GM18507 (cell line): ENCODE results near the gene NEK7.
"Not testable (repeated sequence)": the region's sequence is repeated elsewhere in the genome, so short reads cannot be mapped to it uniquely, and the experiment has no call there.

ENCODE experiments used
- DNase-seq: peaks from one replicate; pipeline ENCODE4 v3.0.0; 2011; ENCODE audit warnings: low read depth; ENCODE audit not compliant: insufficient read length; ENCODE audit errors: extremely low spot score
- FAIRE-seq: peaks from 2 replicates; lab custom pipeline; 2011; peaks lifted over from hg19 to GRCh38; lab: Jason Lieb, UNC

Gene NEK7

GRCh38 chr1:198272492-198272891 is 115.7 kb downstream of the NEK7 start:
- FAIRE-seq (no peak), DNase-seq (no peak)

- no peak for FAIRE-seq
Observed at GRCh38 chr1:198273748-198274295, 117.0 kb downstream of the NEK7 start.

GRCh38 chr1:198275597-198275996 is 118.8 kb downstream of the NEK7 start:
- FAIRE-seq = no peak

More at GRCh38 chr1:198273748-198274295, 117.0 kb downstream of the NEK7 start:
- no peak for DNase-seq

DNA sequence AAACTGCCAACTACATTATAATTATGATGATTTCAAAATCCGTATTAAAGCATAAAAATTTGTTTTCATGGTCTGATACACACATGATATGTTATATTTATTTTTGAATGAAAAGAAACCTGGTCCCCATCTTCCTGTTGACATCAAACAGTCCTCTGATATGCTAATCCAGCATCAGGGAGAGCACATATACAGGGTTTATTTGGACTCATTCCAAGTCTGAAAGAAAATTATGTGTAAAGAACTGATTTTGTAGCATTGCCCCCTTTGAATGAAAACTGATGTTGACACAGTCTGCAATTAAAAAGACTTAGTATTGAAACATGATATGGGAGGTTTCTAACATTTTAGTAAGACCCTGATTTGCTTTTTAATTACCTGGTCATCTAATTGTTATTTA is 119.4 kb downstream of the NEK7 start:
- FAIRE-seq (no peak), DNase-seq (no peak)

More at GRCh38 chr1:198275597-198275996, 118.8 kb downstream of the NEK7 start:
- no peak for DNase-seq

GRCh38 chr1:198278943-198279342 is 122.1 kb downstream of the NEK7 start:
- FAIRE-seq = no peak
- no peak for DNase-seq

GRCh38 chr1:198280080-198280479 is 123.3 kb downstream of the NEK7 start:
- DNase-seq (no peak), FAIRE-seq (no peak)

DNA sequence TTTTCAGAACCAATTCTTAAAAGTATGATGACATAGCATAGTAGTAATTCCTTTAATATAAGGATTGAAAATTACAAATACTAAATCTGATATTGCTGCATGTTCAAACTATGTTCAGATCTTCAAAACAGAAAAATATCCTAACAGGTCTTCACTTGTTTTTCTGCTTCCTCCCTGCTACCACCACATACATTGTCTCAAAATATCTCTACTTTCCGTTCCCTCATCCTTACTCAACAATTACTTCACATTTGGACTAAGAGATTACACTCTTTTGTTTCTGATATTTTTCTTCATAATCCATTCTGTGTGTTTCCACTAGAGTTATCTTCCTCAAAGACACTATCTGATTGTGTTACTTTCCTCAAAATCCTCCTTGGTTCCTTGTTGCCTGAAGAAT is 125.1 kb downstream of the NEK7 start:
- FAIRE-seq (no peak), DNase-seq (no peak)

DNA sequence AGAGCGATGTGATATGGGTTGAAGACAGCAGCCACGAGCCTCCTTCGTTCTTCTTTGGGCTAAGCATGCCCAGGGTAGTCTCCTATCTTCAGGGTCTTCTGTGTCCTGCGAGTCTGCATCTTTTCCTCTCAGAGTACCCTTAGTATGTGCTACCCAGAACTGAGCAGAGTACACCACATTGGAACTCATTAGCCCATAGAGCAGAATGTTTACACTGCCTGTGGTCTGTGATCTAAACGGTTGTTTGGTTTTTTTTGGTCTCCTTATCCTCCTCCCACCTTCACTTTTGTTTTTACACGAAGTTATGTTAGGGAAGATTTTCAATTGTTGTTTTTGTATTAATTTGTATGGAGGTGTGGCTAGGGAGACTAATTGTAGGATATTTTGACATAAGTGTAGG is 126.4 kb downstream of the NEK7 start:
- no peak for DNase-seq

GRCh38 chr1:198287916-198288315 is 131.1 kb downstream of the NEK7 start:
- DNase-seq (no peak), FAIRE-seq (no peak)

More for the DNA sequence above, 126.4 kb downstream of the NEK7 start:
- FAIRE-seq = no peak

DNA sequence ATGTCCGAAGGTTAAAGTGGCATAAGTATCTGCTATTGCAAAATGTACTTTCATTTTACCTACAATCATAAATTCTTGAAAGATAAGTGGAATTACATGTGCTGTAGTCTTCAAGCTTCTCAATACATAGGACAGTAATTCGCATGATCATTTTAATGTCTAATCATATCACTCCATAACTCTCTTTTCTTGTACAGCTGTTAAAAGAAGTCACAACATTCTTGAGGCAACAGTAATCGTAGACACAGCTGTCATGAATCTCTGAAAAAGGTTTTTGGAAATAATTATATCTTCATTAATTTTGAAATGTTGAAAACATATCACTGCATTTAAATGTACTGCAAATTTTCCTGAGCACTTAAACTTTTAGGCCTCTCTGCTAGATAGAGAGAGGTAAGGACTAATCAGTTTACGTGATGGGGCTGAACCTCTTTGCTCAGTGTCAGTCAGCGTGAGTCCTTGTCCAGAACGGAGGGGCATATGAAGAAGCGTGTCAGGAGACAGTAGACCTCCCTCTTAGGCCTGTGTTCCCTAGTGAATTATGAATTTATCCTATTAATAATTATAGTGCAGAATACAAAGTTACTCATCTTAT is 133.4 kb downstream of the NEK7 start:
- DNase-seq = no peak
- no peak for FAIRE-seq

- DNase-seq (no peak), FAIRE-seq (no peak)
Observed at GRCh38 chr1:198291036-198291435, 134.2 kb downstream of the NEK7 start.

DNA sequence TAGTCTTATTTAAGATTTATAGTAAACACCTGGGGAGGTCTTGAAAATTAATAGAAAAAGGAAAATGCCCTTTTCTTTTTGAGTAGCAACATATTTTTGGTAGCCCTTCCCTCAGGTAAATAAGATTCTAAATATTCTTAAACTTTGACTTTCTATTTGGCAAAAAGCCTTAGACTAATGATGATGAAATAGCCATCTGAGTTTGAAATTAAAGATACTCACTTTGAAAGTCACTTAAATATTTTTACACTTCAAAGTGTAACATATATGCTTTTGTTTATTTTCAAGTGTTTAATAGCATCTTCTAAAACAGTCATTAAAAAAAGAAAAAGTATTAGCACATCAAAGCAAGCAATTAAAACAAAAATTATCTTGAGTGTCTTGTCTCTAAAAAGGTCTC is 135.1 kb downstream of the NEK7 start:
- FAIRE-seq (no peak), DNase-seq (no peak)

- FAIRE-seq (no peak), DNase-seq (no peak)
Observed at GRCh38 chr1:198295225-198295624, 138.4 kb downstream of the NEK7 start.

GRCh38 chr1:198295971-198296370 is 139.2 kb downstream of the NEK7 start:
- FAIRE-seq = no peak
- DNase-seq = no peak

- FAIRE-seq (no peak), DNase-seq (no peak)
Observed at GRCh38 chr1:198297281-198297680, 140.5 kb downstream of the NEK7 start.

- DNase-seq = no peak
- FAIRE-seq = no peak
Observed at GRCh38 chr1:198298640-198299039, 141.8 kb downstream of the NEK7 start.

GRCh38 chr1:198300451-198300850 is 143.7 kb downstream of the NEK7 start:
- DNase-seq = no peak
- no peak for FAIRE-seq

DNA sequence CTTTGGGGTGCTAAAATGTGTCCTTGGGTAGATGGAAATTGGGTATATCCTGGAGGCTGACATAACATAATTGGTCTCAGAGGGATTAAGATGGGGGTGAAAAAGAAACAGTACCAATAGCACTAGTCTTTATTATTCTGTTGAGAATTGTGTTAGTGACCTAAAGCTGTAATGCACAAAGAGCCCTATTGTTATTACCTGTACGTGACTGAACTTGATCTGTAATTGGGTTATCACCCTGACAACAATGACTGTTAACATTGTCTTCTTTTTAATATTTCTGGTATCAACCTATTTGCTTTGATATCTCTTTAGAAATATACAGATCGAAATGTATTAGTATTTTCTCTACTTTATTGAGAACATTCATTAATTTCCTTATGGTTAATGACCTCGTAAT is 147.6 kb downstream of the NEK7 start:
- DNase-seq = no peak
- FAIRE-seq = no peak

- FAIRE-seq, DNase-seq: not testable (repeated sequence)
Observed at GRCh38 chr1:198314817-198315216, 158.0 kb downstream of the NEK7 start.

GRCh38 chr1:198315331-198315730 is 158.5 kb downstream of the NEK7 start:
- DNase-seq, FAIRE-seq: not testable (repeated sequence)

DNA sequence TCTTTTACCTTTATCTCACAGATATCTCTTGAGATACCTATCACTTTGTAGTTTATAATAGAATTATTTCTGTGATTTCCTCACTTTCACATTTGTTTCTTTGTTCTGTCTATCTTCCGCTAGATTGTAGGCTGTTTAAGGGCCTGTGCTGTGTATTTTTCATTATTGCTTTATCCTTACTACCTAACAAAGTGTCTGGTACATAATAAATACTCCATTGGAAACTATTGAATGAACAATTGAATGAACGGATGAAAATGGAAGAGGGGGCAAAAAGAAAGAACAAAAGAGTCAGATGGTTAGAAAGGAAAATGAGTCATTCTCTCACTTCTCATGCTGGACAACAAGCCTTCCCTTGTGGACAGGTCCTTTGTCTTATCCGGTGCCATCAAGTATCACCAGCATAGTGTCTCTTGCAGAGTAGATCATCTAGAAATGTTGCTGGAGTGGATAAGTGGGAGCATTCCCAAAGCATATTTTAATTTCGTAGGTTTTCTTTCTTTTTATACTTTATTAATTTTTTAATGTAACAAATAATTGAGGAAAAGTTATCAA is 159.8 kb downstream of the NEK7 start:
- FAIRE-seq (no peak), DNase-seq (no peak)
